ENCODE results near the gene DMXL1.

- TF ChIP-seq, protein P1, sequence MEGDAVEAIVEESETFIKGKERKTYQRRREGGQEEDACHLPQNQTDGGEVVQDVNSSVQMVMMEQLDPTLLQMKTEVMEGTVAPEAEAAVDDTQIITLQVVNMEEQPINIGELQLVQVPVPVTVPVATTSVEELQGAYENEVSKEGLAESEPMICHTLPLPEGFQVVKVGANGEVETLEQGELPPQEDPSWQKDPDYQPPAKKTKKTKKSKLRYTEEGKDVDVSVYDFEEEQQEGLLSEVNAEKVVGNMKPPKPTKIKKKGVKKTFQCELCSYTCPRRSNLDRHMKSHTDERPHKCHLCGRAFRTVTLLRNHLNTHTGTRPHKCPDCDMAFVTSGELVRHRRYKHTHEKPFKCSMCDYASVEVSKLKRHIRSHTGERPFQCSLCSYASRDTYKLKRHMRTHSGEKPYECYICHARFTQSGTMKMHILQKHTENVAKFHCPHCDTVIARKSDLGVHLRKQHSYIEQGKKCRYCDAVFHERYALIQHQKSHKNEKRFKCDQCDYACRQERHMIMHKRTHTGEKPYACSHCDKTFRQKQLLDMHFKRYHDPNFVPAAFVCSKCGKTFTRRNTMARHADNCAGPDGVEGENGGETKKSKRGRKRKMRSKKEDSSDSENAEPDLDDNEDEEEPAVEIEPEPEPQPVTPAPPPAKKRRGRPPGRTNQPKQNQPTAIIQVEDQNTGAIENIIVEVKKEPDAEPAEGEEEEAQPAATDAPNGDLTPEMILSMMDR (IDR thresholded peaks at IDR 0.05; ENCODE audit: low read depth, low read length, missing input control): no peak
- TF ChIP-seq TAF1 (conservative IDR thresholded peaks at IDR 0.05): no peak
Measured at GRCh38 chr5:119212676-119213075, 141.8 kb downstream of the DMXL1 start.

Data from liver (tissue), 3 donors.